GM18861 (cell line): Measurements from ENCODE around the gene ZFP62.
A peak's percentile ranks its signal among the peaks of the same experiment; 100 is the strongest.
"Not testable (repeated sequence)": the region's sequence is repeated elsewhere in the genome, so short reads cannot be mapped to it uniquely, and the experiment has no call there.

ENCODE experiments used
- ATAC-seq: cut with Tn5 transposase; IDR thresholded peaks from one replicate; pipeline ENCODE4 v1.9.1; 2021; ENCODE audit not compliant: unreplicated experiment

Gene ZFP62

DNA sequence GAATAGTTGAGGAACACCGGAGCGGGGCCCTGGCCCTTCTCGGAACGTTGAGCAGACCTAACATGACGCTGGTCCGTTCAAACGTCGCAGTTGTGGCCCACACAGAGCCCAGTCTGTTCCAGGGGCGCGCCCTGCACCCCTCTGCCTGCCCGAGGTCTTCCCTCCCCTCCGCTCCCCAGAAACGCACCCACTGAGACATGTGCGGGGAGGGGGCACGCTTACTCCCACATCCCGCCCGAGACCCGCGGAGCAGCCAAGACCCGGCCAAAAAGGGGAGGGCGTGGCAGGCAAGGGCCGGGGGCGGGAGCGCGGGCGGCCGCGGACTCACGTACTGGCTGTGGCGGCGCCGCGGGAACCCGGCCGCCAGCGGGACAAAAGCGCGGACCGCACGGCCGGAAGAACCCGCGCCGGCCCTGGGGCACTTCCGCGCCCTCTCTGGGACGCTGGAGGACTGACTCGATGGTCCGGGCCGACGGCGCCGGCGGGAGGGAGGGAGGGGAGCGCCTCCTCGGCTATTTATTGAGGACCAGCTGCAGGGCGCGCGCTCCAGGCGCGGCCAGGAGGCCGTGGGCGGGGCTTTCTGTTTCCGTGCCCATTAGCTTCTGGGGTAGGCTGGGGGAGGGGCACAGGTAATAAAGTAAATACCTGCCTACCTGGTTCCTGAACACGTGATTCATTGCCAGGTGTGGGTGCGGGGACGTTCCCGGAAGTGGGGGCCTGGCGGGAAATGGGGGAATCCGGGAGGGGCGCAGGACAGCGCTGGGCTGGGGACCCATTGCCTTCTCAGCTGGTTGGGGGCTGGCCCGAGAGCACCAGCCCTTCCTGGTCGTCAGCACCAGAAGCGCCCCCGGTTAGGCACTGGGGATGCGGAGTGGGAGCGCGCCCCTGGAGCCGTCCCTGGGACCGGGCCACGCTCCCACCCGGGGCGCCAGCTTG is at the start of gene ZFP62:
Gene ZFP62, minus strand, starts transcription at position 390 of the 936 bp plus-strand sequence. Its CDS starts 57 bp downstream, at position 333.
- ATAC-seq = peak; percentile 81

- no peak for ATAC-seq
Measured at GRCh38 chr5:180910735-180911134, 49.7 kb upstream of the ZFP62 start.

GRCh38 chr5:180910182-180910581 is 49.1 kb upstream of the ZFP62 start:
- ATAC-seq = no peak

DNA sequence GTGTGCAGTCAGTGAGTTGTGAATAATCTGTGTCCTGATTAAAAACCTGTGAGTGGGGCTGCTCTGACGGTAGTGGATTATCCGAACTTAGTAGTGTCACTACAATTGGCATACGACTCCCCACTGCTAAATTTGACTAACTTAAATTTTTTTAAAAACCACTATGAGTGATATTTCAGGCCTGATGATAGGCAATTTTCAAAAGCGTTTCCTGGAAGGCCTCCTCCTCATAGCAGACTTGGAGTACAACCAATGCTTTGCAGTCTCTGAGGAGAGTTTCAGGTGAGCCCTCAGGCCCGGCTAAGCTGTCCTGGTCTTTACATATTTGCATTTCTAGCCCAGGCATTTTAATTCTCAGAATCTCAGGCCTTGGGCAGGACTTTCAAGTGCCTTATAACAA is 48.7 kb upstream of the ZFP62 start:
- ATAC-seq = no peak

DNA sequence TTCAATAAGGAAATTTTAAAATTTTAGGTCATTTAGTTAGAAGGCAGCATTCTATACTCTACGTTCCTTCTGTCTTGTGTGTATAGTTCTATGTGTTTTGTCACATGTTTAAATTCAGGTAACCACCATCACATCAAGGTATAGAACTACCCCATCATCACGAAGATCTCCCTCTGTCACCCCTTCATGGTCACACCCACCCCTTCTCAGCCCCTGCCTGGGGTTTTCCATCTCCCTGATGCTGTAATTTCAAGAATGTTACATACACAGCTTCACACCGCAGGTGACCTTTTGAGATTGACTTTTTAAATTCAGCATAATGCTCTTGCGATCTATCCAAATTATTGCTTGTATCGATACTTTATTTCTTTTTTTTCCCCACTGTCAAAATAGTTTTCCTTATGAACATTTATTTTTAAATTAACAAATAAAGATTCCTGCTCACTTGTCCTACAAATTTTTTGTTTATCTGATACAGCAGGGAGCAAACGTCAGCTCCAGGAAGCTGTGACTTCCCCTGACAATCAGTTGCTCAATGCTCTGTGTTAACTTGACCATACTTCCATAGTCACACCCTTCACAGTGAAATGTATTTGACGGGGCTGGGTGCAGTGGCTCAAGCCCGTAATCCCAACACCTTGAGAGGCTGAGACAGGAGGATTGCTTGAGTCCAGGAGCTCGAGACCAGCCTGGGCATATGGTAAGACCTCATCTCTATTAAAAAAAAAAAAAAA is 48.1 kb upstream of the ZFP62 start:
- no peak for ATAC-seq

DNA sequence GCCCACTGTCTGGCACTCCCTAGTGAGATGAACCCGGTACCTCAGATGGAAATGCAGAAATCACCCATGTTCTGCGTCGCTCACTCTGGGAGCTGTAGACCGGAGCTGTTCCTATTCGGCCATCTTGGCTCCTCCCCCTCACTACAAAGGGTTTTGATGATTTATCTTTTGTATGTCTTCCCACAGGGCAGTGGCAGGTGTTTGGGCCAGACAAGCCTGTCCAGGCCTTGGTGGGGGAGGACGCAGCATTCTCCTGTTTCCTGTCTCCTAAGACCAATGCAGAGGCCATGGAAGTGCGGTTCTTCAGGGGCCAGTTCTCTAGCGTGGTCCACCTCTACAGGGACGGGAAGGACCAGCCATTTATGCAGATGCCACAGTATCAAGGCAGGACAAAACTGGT is 47.3 kb upstream of the ZFP62 start:
- ATAC-seq = no peak

DNA sequence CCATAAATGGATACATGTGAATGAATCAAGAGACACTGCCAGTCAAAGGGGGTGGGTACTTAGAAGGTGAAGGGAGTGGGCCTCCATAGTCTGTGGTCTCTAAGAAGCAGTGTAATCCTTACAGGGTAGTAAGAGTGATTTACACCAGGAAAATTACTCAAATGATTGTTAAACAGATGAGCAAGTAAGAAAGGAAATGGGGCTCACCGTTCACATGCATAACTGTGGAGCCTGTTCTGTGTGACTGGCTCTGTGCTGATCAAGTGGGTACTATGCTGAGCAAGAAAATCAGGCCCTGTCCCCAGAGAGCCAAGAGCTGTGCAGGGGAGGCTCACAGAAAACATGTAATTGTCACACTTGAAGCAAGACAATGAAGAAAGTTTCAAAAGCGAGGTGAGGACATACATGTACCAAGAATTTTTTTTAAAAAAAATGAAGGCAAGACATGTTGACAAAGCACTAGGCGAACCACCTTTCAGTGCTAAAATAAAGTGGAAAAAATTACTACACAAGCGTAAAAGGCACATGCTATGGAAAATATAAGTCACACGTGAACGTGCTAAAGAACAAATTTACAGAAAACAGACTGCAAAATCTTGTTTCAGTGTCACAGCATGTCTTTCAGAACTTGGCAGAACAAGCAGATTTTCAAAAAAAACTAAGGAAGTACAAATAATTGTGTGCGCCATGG is 40.4 kb upstream of the ZFP62 start:
- ATAC-seq = no peak

- no peak for ATAC-seq
Measured at GRCh38 chr5:180900178-180900577, 39.1 kb upstream of the ZFP62 start.

DNA sequence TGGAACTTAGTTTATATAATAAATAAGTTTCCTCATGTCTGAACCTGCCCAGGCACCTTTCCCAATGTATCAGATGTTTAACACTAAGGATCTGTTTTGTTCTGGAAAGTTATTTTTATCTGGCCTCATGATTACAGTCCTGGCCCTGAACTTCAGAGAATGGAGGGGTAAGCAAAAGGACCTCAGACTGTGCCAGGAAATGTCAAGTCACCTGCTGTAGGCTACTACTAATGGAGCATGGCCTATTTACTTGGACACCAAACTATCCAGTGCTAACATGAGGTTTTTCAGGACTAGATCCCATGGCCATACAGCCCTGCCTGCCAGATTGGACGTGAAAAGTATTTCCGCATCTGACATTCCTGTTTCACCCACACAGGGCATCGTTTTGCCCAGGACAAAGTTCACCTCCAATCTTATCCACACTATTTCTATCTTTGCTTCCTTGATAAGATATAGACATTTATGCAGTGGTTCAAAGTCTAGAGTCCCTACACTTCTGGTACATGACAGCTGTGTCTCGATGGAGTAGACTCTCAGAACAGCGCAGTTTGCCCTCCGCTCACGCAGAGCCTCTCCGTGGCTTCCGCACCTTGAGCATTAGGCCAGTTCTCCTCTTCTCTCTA is 37.7 kb upstream of the ZFP62 start, which contains the start of gene BTNL8:
Gene BTNL8, plus strand, starts transcription at position 539 of the 626 bp plus-strand sequence. CDS start 152 bp downstream, outside the sequence.
- ATAC-seq = no peak

DNA sequence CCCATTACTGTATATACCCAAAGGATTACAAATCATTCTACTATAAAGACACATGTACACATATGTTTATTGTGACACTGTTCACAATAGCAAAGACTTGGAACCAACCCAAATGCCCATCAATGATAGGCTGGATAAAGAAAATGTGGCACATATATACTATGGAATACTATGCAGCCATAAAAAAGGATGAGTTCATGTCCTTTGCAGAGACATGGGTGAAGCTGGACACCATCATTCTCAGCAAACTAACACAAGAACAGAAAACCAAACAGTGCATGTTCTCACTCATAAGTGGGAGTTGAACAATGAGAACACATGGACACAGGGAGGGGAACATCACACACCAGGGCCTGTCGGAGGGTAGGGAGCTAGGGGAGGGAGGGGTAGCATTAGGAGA is 34.3 kb upstream of the ZFP62 start:
- ATAC-seq = not testable (repeated sequence)

GRCh38 chr5:180889381-180889780 is 28.3 kb upstream of the ZFP62 start:
- no peak for ATAC-seq

DNA sequence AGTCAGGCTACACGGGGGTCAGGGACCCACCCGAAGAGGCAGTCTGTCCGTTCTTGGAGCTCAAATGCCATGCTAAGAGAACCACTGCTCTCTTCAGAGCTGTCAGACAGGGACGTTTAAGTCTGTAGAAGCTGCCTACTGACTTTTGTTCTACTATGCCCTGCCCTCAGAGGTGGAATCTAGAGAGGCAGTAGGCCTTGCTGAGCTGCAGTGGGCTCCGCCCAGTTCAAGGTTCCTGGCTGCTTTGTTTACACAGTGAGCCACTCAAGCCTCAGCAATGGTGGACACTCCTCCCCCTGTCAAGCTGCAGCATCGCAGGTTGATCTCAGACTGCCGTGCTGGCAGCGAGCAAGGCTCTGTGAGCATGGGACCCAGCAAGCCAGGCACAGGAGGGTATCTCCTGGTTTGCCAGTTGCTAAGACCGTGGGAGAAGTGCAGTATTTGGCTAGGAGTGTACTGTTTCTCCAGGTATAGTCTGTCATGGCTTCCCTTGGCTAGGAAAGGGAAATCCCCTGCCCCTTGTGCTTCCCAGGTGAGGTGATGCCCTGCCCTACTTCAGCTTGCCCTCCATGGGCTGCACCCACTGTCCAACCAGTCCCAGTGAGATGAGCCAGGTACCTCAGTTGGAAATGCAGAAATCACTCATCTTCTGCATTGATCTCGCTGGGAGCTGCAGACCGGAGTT is 24.9 kb upstream of the ZFP62 start:
- not testable (repeated sequence) for ATAC-seq

GRCh38 chr5:180875860-180876426 is 14.9 kb upstream of the ZFP62 start:
- ATAC-seq = no peak

GRCh38 chr5:180874804-180875582 is 13.9 kb upstream of the ZFP62 start:
- no peak for ATAC-seq

DNA sequence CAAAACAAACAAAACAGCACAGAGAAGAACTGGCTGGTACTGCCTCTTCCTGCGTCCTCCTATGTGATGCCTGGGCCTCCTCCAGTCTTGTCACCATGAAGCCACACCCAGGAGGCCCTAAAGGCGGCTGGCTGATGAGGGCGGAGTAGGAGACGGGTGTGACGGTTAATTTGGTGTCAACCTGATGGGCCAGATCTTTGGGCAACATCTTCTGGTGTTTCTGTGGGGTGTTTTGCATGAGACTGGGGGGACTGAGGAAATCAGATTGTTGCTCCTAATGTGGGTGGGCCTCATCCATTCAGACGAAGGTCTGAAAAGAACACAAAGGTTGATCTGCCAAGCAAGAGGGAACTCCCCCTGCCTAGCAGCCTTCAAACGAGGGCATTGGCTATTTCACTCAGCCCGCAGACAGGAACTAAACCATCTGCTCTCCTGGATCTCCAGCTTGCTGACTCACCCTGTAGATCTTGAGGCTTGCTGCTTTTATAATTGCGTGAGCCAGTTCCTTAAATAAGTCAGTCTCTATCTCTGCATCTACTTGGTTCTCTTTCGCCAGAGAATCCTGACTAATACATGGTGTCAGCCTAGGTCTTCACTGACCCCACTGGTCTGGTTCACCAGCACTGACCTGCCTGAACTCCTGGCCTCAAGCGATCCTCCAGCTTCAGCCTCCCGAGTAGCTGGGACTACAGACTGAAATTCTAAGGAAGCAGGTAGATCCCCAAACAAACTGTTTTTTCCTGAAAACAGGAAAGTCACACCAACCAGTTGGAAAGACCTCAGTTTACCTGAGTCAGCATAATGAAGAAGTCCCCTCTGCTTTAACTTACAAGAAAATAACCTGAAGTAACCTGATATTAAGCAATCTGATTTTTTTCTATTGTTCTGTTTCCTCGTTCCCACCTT is 12.8 kb upstream of the ZFP62 start:
- ATAC-seq = peak; percentile 42

DNA sequence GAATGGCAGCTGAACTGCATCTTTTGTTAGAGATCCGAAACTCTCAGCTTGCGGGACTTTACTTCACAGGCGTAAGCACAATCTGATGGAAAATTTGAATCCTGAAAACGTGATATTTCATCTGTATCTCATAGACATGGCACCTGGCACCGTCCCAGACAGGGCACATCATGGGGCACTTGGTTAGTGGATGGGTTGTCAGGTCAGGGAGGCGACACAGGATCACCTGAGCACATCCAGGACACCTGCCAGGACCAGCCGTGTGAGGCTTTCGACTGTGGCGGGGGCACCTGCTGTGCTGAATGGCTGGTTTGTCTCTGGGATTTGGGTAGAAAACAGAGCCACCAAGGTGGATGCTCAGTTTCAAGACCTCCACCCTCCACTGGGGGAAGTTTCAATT is 11.3 kb upstream of the ZFP62 start:
- no peak for ATAC-seq

DNA sequence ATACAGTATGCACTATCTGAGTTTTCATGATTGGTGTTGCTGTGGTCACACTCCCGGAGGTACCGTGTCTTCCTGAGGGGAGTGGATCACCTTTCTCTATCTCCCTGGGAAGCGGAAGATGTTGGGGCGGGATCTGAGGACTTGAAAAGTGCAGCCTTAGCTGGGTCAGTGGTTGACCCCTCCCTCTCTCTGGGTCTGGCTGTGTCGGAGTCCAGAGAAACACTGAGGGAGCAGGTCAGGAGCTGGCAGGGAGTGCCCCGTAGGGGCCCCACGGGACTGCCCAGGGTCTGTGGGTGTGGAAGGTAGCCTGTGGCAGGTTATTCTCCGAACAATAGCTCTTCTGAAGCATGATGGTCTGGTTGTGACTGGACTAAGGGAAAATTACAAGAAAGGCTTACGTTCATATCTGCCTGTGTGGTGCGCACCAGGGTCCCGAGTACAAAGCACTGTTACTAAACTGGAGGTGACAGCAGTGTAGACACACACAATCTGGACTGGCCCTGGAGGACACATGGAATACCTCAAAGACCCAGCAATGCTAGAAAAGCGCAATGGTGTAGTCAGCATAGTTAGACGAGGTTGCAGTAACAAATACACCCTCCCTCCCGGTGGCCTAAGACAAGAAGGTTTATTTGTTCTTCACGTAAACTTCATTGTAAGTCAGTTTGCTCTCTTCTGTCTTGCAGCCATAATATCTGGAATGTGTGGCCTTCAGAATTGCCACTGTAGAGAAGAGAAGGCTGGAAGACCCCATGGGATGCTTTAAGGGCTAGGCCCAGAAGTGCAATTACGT is 9.4 kb upstream of the ZFP62 start:
- ATAC-seq = no peak
